A673 (cell line): ENCODE data around the gene NUDT13.

Experiments
- CTCF ChIP-seq: fragments of 300-800, 200-600 bp; sonication (generic); conservative IDR thresholded peaks from 2 replicates; pipeline ENCODE4 v1.5.1; 2017; ENCODE audit warnings: low read depth, mild to moderate bottlenecking, antibody characterized with exemption, low read length, moderate library complexity, mixed read lengths
- EZH2 ChIP-seq: fragments of 200-600 bp; sonication (generic); IDR thresholded peaks from 2 replicates; pipeline ENCODE4 v1.6.1; 2017; ENCODE audit warnings: borderline replicate concordance, low read depth, mild to moderate bottlenecking, mixed read lengths, antibody characterized with exemption, low read length; ENCODE audit not compliant: poor library complexity, severe bottlenecking

- no peak for TF ChIP-seq CTCF
- TF ChIP-seq EZH2 = no peak
Measured at GRCh38 chr10:73061743-73062142, 48.5 kb upstream of the NUDT13 start.
